ENCODE results near the gene GPR61. TPM values are rescaled to one million over a fixed set of nuclear protein-coding genes. Genes with fewer than 3 reads are reported as not detected.
A peak's percentile ranks its signal among the peaks of the same experiment; 100 is the strongest.

The GPR61 gene
- total and polyA plus RNA-seq, 9 of the 15 experiments (the other 6 are each of a cell fraction or from before 2014, with no cell fraction given) = 0.04 to 1.1 (median 0.25) TPM; not detected in 4

- TF ChIP-seq, protein P1, sequence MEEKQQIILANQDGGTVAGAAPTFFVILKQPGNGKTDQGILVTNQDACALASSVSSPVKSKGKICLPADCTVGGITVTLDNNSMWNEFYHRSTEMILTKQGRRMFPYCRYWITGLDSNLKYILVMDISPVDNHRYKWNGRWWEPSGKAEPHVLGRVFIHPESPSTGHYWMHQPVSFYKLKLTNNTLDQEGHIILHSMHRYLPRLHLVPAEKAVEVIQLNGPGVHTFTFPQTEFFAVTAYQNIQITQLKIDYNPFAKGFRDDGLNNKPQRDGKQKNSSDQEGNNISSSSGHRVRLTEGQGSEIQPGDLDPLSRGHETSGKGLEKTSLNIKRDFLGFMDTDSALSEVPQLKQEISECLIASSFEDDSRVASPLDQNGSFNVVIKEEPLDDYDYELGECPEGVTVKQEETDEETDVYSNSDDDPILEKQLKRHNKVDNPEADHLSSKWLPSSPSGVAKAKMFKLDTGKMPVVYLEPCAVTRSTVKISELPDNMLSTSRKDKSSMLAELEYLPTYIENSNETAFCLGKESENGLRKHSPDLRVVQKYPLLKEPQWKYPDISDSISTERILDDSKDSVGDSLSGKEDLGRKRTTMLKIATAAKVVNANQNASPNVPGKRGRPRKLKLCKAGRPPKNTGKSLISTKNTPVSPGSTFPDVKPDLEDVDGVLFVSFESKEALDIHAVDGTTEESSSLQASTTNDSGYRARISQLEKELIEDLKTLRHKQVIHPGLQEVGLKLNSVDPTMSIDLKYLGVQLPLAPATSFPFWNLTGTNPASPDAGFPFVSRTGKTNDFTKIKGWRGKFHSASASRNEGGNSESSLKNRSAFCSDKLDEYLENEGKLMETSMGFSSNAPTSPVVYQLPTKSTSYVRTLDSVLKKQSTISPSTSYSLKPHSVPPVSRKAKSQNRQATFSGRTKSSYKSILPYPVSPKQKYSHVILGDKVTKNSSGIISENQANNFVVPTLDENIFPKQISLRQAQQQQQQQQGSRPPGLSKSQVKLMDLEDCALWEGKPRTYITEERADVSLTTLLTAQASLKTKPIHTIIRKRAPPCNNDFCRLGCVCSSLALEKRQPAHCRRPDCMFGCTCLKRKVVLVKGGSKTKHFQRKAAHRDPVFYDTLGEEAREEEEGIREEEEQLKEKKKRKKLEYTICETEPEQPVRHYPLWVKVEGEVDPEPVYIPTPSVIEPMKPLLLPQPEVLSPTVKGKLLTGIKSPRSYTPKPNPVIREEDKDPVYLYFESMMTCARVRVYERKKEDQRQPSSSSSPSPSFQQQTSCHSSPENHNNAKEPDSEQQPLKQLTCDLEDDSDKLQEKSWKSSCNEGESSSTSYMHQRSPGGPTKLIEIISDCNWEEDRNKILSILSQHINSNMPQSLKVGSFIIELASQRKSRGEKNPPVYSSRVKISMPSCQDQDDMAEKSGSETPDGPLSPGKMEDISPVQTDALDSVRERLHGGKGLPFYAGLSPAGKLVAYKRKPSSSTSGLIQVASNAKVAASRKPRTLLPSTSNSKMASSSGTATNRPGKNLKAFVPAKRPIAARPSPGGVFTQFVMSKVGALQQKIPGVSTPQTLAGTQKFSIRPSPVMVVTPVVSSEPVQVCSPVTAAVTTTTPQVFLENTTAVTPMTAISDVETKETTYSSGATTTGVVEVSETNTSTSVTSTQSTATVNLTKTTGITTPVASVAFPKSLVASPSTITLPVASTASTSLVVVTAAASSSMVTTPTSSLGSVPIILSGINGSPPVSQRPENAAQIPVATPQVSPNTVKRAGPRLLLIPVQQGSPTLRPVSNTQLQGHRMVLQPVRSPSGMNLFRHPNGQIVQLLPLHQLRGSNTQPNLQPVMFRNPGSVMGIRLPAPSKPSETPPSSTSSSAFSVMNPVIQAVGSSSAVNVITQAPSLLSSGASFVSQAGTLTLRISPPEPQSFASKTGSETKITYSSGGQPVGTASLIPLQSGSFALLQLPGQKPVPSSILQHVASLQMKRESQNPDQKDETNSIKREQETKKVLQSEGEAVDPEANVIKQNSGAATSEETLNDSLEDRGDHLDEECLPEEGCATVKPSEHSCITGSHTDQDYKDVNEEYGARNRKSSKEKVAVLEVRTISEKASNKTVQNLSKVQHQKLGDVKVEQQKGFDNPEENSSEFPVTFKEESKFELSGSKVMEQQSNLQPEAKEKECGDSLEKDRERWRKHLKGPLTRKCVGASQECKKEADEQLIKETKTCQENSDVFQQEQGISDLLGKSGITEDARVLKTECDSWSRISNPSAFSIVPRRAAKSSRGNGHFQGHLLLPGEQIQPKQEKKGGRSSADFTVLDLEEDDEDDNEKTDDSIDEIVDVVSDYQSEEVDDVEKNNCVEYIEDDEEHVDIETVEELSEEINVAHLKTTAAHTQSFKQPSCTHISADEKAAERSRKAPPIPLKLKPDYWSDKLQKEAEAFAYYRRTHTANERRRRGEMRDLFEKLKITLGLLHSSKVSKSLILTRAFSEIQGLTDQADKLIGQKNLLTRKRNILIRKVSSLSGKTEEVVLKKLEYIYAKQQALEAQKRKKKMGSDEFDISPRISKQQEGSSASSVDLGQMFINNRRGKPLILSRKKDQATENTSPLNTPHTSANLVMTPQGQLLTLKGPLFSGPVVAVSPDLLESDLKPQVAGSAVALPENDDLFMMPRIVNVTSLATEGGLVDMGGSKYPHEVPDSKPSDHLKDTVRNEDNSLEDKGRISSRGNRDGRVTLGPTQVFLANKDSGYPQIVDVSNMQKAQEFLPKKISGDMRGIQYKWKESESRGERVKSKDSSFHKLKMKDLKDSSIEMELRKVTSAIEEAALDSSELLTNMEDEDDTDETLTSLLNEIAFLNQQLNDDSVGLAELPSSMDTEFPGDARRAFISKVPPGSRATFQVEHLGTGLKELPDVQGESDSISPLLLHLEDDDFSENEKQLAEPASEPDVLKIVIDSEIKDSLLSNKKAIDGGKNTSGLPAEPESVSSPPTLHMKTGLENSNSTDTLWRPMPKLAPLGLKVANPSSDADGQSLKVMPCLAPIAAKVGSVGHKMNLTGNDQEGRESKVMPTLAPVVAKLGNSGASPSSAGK (IDR thresholded peaks at IDR 0.05) = peak; percentile 11; the same call in 1 of the 2 replicates
- TF ChIP-seq, protein P2, sequence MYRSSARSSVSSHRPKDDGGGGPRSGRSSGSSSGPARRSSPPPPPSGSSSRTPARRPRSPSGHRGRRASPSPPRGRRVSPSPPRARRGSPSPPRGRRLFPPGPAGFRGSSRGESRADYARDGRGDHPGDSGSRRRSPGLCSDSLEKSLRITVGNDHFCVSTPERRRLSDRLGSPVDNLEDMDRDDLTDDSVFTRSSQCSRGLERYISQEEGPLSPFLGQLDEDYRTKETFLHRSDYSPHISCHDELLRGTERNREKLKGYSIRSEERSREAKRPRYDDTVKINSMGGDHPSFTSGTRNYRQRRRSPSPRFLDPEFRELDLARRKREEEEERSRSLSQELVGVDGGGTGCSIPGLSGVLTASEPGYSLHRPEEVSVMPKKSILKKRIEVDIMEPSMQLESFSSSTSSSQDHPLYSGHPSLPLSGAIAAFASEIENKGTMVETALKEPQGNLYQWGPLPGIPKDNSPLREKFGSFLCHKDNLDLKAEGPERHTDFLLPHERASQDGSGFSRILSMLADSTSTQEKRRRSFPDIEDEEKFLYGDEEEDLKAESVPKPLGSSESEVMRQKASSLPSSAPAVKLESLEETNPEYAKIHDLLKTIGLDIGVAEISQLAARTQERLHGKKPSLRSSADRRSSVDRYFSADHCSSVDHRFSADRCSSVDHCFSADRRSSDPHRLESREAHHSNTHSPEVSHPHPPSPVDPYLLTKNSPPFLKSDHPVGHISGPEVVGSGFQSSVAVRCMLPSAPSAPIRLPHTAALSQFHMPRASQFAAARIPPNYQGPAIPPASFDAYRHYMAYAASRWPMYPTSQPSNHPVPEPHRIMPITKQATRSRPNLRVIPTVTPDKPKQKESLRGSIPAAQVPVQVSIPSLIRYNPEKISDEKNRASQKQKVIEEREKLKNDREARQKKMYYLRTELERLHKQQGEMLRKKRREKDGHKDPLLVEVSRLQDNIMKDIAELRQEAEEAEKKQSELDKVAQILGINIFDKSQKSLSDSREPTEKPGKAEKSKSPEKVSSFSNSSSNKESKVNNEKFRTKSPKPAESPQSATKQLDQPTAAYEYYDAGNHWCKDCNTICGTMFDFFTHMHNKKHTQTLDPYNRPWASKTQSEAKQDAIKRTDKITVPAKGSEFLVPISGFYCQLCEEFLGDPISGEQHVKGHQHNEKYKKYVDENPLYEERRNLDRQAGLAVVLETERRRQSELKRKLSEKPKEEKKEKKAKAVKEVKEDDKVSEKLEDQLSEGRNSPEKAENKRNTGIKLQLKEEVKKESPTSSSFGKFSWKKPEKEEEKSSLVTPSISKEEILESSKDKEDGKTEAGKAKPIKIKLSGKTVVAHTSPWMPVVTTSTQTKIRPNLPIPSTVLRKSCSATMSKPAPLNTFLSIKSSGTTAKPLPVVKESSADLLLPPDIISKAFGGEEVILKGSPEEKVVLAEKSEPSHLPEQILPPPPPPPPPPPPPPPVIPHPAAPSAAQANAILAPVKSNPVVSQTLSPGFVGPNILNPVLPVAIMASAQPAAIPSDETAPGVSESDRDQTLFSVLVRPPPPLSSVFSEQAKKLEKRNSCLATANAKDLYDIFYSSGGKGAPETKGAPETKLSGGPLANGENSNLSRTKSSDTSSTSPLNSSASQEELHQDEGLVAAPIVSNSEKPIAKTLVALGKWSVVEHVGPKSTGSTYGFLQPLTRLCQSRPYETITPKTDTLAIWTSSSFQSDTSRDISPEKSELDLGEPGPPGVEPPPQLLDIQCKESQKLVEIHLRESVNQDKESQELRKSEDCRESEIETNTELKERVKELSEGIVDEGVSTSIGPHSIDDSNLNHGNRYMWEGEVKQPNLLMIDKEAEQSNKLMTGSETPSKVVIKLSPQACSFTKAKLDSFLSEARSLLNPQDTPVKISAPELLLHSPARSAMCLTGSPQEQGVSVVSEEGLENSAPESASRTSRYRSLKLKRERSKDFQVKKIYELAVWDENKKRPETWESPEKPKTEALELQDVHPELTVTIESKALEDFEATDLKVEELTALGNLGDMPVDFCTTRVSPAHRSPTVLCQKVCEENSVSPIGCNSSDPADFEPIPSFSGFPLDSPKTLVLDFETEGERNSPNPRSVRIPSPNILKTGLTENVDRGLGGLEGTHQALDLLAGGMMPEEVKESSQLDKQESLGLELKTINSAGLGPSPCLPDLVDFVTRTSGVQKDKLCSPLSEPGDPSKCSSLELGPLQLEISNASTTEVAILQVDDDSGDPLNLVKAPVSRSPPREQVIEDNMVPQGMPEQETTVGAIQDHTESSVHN (IDR thresholded peaks at IDR 0.05; ENCODE audit: borderline replicate concordance in 1 of 2, low read depth in 1 of 2) = no peak
- TF ChIP-seq ASH1L (IDR thresholded peaks at IDR 0.05; ENCODE audit: borderline replicate concordance, low read depth, partially characterized antibody) = peak; percentile 28
- TF ChIP-seq HDAC6 (IDR thresholded peaks at IDR 0.05; ENCODE audit: low read depth, low read length) = no peak
These were observed 8.9 kb downstream of the GPR61 start, which contains the start of gene GNAI3 (continued) for GRCh38 chr1:109548321-109549267.

Measured in K562 (cell line).